IMR-90 (cell line): ENCODE results near the gene LRRC75A. TPM values are rescaled to one million over a fixed set of nuclear protein-coding genes. Genes with fewer than 3 reads are reported as not detected.

Experiments
- ATAC-seq: fragments of 200-7000 bp; cut with Tn5 transposase; 2 replicates; pipeline ENCODE4 v1.9.1; 2020; ENCODE audit warnings: low read depth, mild to moderate bottlenecking, moderate library complexity
- BruUV-seq: library from RNA; stranded (reverse); fragments of 400-500 nt; replicated peaks from 2 replicates; lab custom pipeline; 2021; lab: Mats Ljungman, UMichigan
- CTCF ChIA-PET: fragments of 300-600 bp; formaldehyde crosslinking; extraction: SDS; loops from one replicate; lab custom pipeline; 2021; ENCODE audit warnings: antibody characterized with exemption; lab: Yijun Ruan, JAX
- POLR2A ChIA-PET: fragments of 300-600 bp; sonication (Branson Sonifier 250); formaldehyde crosslinking; loops from one replicate; lab custom pipeline; 2022; ENCODE audit warnings: antibody characterized with exemption; ENCODE audit not compliant: unreplicated experiment; lab: Charles Lee
- DNase-seq: peaks from one replicate; pipeline ENCODE4 v3.0.0; 2013
- H2AFZ ChIP-seq: replicated peaks from 2 replicates; pipeline ENCODE3; 2013; ENCODE audit warnings: low read length, mild to moderate bottlenecking; ENCODE audit not compliant: poor library complexity
- H2AK5ac ChIP-seq: 2 replicates; pipeline ENCODE4 v1.6.1; 2013; ENCODE audit warnings: low read depth, low read length, inconsistent platforms
- H2AK9ac ChIP-seq: replicated peaks from 2 replicates; pipeline ENCODE3; 2013; ENCODE audit warnings: mild to moderate bottlenecking, low read depth, low read length, moderate library complexity; ENCODE audit not compliant: poor library complexity
- H2BK120ac ChIP-seq: 2 replicates; pipeline ENCODE4 v1.6.1; 2013; ENCODE audit warnings: low read depth, low read length, inconsistent platforms
- H2BK15ac ChIP-seq: 3 replicates; pipeline ENCODE4 v1.6.1; 2013; ENCODE audit warnings: low read depth, low read length, inconsistent platforms
- H2BK20ac ChIP-seq: 2 replicates; pipeline ENCODE4 v1.6.1; 2013; ENCODE audit warnings: low read depth, mild to moderate bottlenecking, inconsistent platforms, low read length, moderate library complexity
- H2BK5ac ChIP-seq: 2 replicates; pipeline ENCODE4 v1.6.1; 2013; ENCODE audit warnings: mild to moderate bottlenecking, low read depth, low read length, inconsistent platforms; ENCODE audit not compliant: poor library complexity, severe bottlenecking
- H3K14ac ChIP-seq: replicated peaks from 2 replicates; pipeline ENCODE4 v1.6.1; 2013; ENCODE audit warnings: low read depth, low read length, inconsistent platforms
- H3K18ac ChIP-seq: 2 replicates; pipeline ENCODE4 v1.6.1; 2013; ENCODE audit warnings: low read depth, low read length, control low read depth
- H3K23ac ChIP-seq: 2 replicates; pipeline ENCODE4 v1.6.1; 2013; ENCODE audit warnings: low read depth, low read length, inconsistent platforms
- H3K27ac ChIP-seq: 2 replicates; pipeline ENCODE4 v1.5.1; 2013; ENCODE audit warnings: mild to moderate bottlenecking, control low read depth, low read length; ENCODE audit not compliant: insufficient read depth
- H3K27me3 ChIP-seq: 2 replicates; pipeline ENCODE4 v1.6.1; 2013; ENCODE audit warnings: low read length; ENCODE audit not compliant: control insufficient read depth, insufficient read depth
- H3K36me3 ChIP-seq: 2 replicates; pipeline ENCODE4 v1.6.1; 2013; ENCODE audit warnings: low read length, mixed read lengths; ENCODE audit not compliant: control insufficient read depth, insufficient read depth
- H3K4ac ChIP-seq: 2 replicates; pipeline ENCODE4 v1.6.1; 2013; ENCODE audit warnings: low read depth, low read length, inconsistent platforms
- H3K4me1 ChIP-seq: 2 replicates; pipeline ENCODE4 v1.6.1; 2013; ENCODE audit warnings: low read length, mixed read lengths; ENCODE audit not compliant: control insufficient read depth, insufficient read depth
- H3K4me2 ChIP-seq: 2 replicates; pipeline ENCODE4 v1.6.1; 2013; ENCODE audit warnings: low read depth, mild to moderate bottlenecking, control low read depth, low read length, moderate library complexity
- H3K4me3 ChIP-seq: 2 replicates; pipeline ENCODE4 v1.5.1; 2013; ENCODE audit warnings: low read depth, mild to moderate bottlenecking, control low read depth, low read length, moderate library complexity; ENCODE audit not compliant: insufficient read depth
- H3K56ac ChIP-seq: 2 replicates; pipeline ENCODE4 v1.6.1; 2013; ENCODE audit warnings: low read length, inconsistent platforms; ENCODE audit not compliant: insufficient read depth; ENCODE audit errors: extremely low read depth
- H3K79me1 ChIP-seq, 2 experiments: 2 replicates each; pipeline ENCODE4 v1.6.1; 2013; ENCODE audit warnings: low read length in 2 of 2, inconsistent platforms in 1 of 2, low read depth in 1 of 2
- H3K9ac ChIP-seq: 2 replicates; pipeline ENCODE4 v1.6.1; 2013; ENCODE audit warnings: low read depth, low read length, control low read depth
- H3K9me1 ChIP-seq: 2 replicates; pipeline ENCODE4 v1.6.1; 2013; ENCODE audit warnings: low read length, inconsistent platforms; ENCODE audit not compliant: insufficient read depth
- H3K9me3 ChIP-seq: 2 replicates; pipeline ENCODE4 v1.6.1; 2013; ENCODE audit warnings: low read length; ENCODE audit not compliant: control insufficient read depth, insufficient read depth
- H4K20me1 ChIP-seq: 2 replicates; pipeline ENCODE4 v1.6.1; 2013; ENCODE audit warnings: low read length, inconsistent platforms; ENCODE audit not compliant: insufficient read depth
- H4K5ac ChIP-seq: 2 replicates; pipeline ENCODE4 v1.6.1; 2013; ENCODE audit warnings: mild to moderate bottlenecking, low read depth, low read length, control low read depth
- H4K8ac ChIP-seq, 2 experiments: 2 replicates each; pipeline ENCODE4 v1.6.1; 2013; ENCODE audit warnings: low read depth in 2 of 2, low read length in 2 of 2, control low read depth in 1 of 2, inconsistent platforms in 1 of 2
- H4K91ac ChIP-seq: 2 replicates; pipeline ENCODE4 v1.6.1; 2013; ENCODE audit warnings: low read depth, low read length, inconsistent platforms; ENCODE audit not compliant: insufficient read depth
- BHLHE40 ChIP-seq: fragments of 150-350 bp; IDR thresholded peaks from 2 replicates; pipeline ENCODE4 v1.6.1; 2016; ENCODE audit warnings: mild to moderate bottlenecking, low read depth, low read length
- CEBPB ChIP-seq: IDR thresholded peaks from 2 replicates; pipeline ENCODE4 v1.6.1; 2012; ENCODE audit warnings: low read depth, low read length, improper control_type of control experiment
- CHD1 ChIP-seq: IDR thresholded peaks from 2 replicates; pipeline ENCODE4 v1.6.1; 2012; ENCODE audit warnings: low read depth, low read length, improper control_type of control experiment
- FOS ChIP-seq: fragments of 150-350 bp; IDR thresholded peaks from 2 replicates; pipeline ENCODE4 v1.6.1; 2016; ENCODE audit warnings: low read depth, low read length
- MAFK ChIP-seq: IDR thresholded peaks from 2 replicates; pipeline ENCODE4 v1.6.1; 2012; ENCODE audit warnings: low read depth, low read length, improper control_type of control experiment
- MAZ ChIP-seq: IDR thresholded peaks from 2 replicates; pipeline ENCODE4 v1.6.1; 2012; ENCODE audit warnings: low read depth, mild to moderate bottlenecking, low read length, improper control_type of control experiment, moderate library complexity, borderline replicate concordance
- MXI1 ChIP-seq: IDR thresholded peaks from 2 replicates; pipeline ENCODE4 v1.6.1; 2012; ENCODE audit warnings: low read depth, mild to moderate bottlenecking, low read length, moderate library complexity, borderline replicate concordance
- NFE2L2 ChIP-seq: fragments of 150-350 bp; IDR thresholded peaks from 2 replicates; pipeline ENCODE4 v1.6.1; 2016; ENCODE audit warnings: low read depth, mild to moderate bottlenecking, low read length
- POLR2A ChIP-seq: IDR thresholded peaks from 2 replicates; pipeline ENCODE4 v1.6.1; 2012; ENCODE audit warnings: mild to moderate bottlenecking, low read depth, low read length
- RAD21 ChIP-seq: IDR thresholded peaks from 2 replicates; pipeline ENCODE4 v1.6.1; 2012; ENCODE audit warnings: low read length, improper control_type of control experiment
- RCOR1 ChIP-seq: IDR thresholded peaks from 2 replicates; pipeline ENCODE4 v1.6.1; 2012; ENCODE audit warnings: mild to moderate bottlenecking, low read length, improper control_type of control experiment; ENCODE audit not compliant: insufficient replicate concordance
- RFX5 ChIP-seq: IDR thresholded peaks from 2 replicates; pipeline ENCODE4 v1.8.0; 2012; ENCODE audit warnings: low read depth, mild to moderate bottlenecking, low read length, moderate library complexity
- SMC3 ChIP-seq: fragments of 150-350 bp; IDR thresholded peaks from 2 replicates; pipeline ENCODE4 v1.6.1; 2016; ENCODE audit warnings: low read depth, mild to moderate bottlenecking, antibody characterized with exemption, low read length, moderate library complexity
- whole genome bisulfite sequencing, 2 experiments: methylation state at CpG; one replicate each; pipeline versions ENCODE4 v1.1.5 to v1.1.7; 2013; ENCODE audit warnings: missing lambda C conversion rate in 2 of 2; ENCODE audit not compliant: insufficient read length in 1 of 2; ENCODE audit errors: extremely low coverage in 2 of 2; 5-methylcytosine and 5-hydroxymethylcytosine counted together
- dilution Hi-C: fragments of 300-500 bp; cut with HindIII; formaldehyde crosslinking; loops from one replicate; pipeline ENCODE4 v1.14.3; 2018; ENCODE audit warnings: low sequenced_read_pairs; ENCODE audit not compliant: unreplicated experiment
- in situ Hi-C: fragments of 300-500 bp; cut with MboI; formaldehyde crosslinking; loops from 3 replicates; pipeline ENCODE4 v1.14.3; 2019; ENCODE audit warnings: low sequenced_read_pairs, inconsistent platforms, mixed read lengths
- intact Hi-C: fragments of 100-400 bp; cut with micrococcal nuclease; formaldehyde crosslinking; loops from 2 replicates; pipeline ENCODE4 v1.10.0; 2022
- polyA plus RNA-seq, 3 experiments: library from polyadenylated mRNA; depleted of rRNA; stranded (reverse); fragments of >200 nt; gene quantifications; 2 replicates each; pipeline ENCODE4 v1.2.3, GENCODE V29; 2012; ENCODE audit warnings: low replicate concordance in 1 of 3
- total RNA-seq: library from RNA; depleted of rRNA; stranded (reverse); fragments of >200 nt; gene quantifications from 2 replicates; pipeline ENCODE4 v1.2.3, GENCODE V29; 2012
- TF ChIP-seq, protein P1 (sequence below): fragments of 150-350 bp; IDR thresholded peaks from 2 replicates; pipeline ENCODE4 v1.6.1; 2017; ENCODE audit warnings: mild to moderate bottlenecking, antibody characterized with exemption, low read length, low read depth
- TF ChIP-seq, protein P2 (sequence below): conservative IDR thresholded peaks from 2 replicates; pipeline ENCODE4 v1.5.1; 2012; ENCODE audit warnings: mild to moderate bottlenecking, low read depth, low read length, improper control_type of control experiment
- TF ChIP-seq, protein P3 (sequence below): fragments of 150-350 bp; IDR thresholded peaks from 2 replicates; pipeline ENCODE4 v1.6.1; 2016; ENCODE audit warnings: low read depth, mild to moderate bottlenecking, low read length, moderate library complexity, borderline replicate concordance

Gene LRRC75A
- total and polyA plus RNA-seq, 2 of the 4 experiments (the other 2 are of a cell fraction) = 0.72 to 1.0 TPM

DNA sequence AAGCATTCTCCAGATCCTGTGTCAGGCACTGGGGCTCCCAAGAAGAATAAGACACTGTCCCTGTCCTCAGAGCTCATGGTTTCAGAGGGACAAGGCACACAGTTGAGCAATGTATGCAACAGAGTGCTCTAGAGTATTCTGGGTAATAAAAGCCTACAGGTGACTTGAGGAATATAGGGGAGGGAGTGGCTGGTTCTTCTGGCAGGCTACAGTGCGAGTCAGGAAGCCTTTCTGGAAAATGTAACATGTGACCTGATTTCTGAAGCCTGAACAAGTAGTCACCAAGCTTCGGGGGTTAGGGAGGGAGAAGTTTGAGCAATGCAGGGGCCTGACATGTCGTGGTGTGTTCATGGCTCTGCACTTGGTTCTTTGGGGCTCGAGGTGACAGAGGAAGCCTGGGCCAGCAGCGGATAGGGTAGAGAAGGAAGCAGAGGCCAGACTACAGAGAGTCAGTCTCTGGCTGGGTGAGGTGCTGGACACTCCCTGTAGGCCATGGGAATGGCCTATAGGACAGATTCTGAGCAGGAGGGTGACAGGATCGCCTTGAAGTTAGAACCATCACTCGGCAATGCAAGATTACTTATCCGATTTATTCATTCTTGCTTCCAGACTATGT is 16.0 kb upstream of the LRRC75A start:
- no peak overlapping the region for H2BK15ac ChIP-seq
- H3K18ac ChIP-seq = no peak overlapping the region
- no peak overlapping the region for H3K4me2 ChIP-seq
- H3K14ac ChIP-seq = no peak overlapping the region
- no peak overlapping the region for H4K91ac ChIP-seq
- H3K27ac ChIP-seq = no peak overlapping the region
- H3K9ac ChIP-seq = no peak overlapping the region
- in situ Hi-C loops (no loop called here), intact Hi-C loops (no loop called here), dilution Hi-C loops (no loop called here)
- BruUV-seq = no TSS peak
- H3K36me3 ChIP-seq = no peaks in the 10 kb centered on the region
- H2BK5ac ChIP-seq = no peak overlapping the region
- H2AK5ac ChIP-seq = no peak overlapping the region
- no peak overlapping the region for H2AK9ac ChIP-seq
- H3K23ac ChIP-seq = no peak overlapping the region
- no peak overlapping the region for H2BK20ac ChIP-seq
- no peak overlapping the region for H4K8ac ChIP-seq
- no peak overlapping the region for H3K56ac ChIP-seq
- no peak overlapping the region for H2AFZ ChIP-seq
- no peaks in the 10 kb centered on the region for H3K4me1 ChIP-seq
- ChIA-PET POLR2A (no interaction called here), CTCF (no interaction called here)
- ATAC-seq (no peak), DNase-seq (peak; percentile 17)
- 64% methylated on average over 3 of the region's 8 CpGs; no CpG with 5 or more reads in 1 of the 2 experiments for WGBS, 2 experiments
- no peak overlapping the region for H3K4me3 ChIP-seq
- H3K27me3 ChIP-seq = peaks cover 12% of the 10 kb centered on the region
- no peak overlapping the region for H3K4ac ChIP-seq
- TF ChIP-seq CEBPB = no peak
- TF ChIP-seq CHD1 = no peak
- TF ChIP-seq, protein P1, sequence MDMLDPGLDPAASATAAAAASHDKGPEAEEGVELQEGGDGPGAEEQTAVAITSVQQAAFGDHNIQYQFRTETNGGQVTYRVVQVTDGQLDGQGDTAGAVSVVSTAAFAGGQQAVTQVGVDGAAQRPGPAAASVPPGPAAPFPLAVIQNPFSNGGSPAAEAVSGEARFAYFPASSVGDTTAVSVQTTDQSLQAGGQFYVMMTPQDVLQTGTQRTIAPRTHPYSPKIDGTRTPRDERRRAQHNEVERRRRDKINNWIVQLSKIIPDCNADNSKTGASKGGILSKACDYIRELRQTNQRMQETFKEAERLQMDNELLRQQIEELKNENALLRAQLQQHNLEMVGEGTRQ = no peak
- TF ChIP-seq NFE2L2 = no peak
- TF ChIP-seq FOS = no peak
- no peak for TF ChIP-seq RFX5
- no peak for TF ChIP-seq MAZ
- no peak for TF ChIP-seq SMC3
- no peak for TF ChIP-seq MXI1
- TF ChIP-seq BHLHE40 = no peak
- TF ChIP-seq RCOR1 = no peak
- no peak for TF ChIP-seq RAD21
- TF ChIP-seq MAFK = no peak
- TF ChIP-seq, protein P2, sequence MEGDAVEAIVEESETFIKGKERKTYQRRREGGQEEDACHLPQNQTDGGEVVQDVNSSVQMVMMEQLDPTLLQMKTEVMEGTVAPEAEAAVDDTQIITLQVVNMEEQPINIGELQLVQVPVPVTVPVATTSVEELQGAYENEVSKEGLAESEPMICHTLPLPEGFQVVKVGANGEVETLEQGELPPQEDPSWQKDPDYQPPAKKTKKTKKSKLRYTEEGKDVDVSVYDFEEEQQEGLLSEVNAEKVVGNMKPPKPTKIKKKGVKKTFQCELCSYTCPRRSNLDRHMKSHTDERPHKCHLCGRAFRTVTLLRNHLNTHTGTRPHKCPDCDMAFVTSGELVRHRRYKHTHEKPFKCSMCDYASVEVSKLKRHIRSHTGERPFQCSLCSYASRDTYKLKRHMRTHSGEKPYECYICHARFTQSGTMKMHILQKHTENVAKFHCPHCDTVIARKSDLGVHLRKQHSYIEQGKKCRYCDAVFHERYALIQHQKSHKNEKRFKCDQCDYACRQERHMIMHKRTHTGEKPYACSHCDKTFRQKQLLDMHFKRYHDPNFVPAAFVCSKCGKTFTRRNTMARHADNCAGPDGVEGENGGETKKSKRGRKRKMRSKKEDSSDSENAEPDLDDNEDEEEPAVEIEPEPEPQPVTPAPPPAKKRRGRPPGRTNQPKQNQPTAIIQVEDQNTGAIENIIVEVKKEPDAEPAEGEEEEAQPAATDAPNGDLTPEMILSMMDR = no peak
- no peak for TF ChIP-seq POLR2A
- TF ChIP-seq, protein P3, sequence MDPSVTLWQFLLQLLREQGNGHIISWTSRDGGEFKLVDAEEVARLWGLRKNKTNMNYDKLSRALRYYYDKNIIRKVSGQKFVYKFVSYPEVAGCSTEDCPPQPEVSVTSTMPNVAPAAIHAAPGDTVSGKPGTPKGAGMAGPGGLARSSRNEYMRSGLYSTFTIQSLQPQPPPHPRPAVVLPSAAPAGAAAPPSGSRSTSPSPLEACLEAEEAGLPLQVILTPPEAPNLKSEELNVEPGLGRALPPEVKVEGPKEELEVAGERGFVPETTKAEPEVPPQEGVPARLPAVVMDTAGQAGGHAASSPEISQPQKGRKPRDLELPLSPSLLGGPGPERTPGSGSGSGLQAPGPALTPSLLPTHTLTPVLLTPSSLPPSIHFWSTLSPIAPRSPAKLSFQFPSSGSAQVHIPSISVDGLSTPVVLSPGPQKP = no peak
- no peaks in the 10 kb centered on the region for H3K9me3 ChIP-seq
- H3K79me1 ChIP-seq = no peaks in the 10 kb centered on the region
- H4K5ac ChIP-seq = no peak overlapping the region
- H4K20me1 ChIP-seq = no peaks in the 10 kb centered on the region
- no peak overlapping the region for H2BK120ac ChIP-seq
- H3K9me1 ChIP-seq = no peaks in the 10 kb centered on the region
